22Rv1 (cell line): ENCODE data around the gene PTPRD.

Experiments
- CTCF ChIP-seq: fragments of 450-650 bp; IDR thresholded peaks from 2 replicates; pipeline ENCODE4 v1.5.1; 2017; ENCODE audit warnings: mild to moderate bottlenecking
- ZFX ChIP-seq: fragments of 450-650 bp; IDR thresholded peaks from 2 replicates; pipeline ENCODE4 v1.6.1; 2017; ENCODE audit warnings: antibody characterized with exemption, borderline replicate concordance

GRCh38 chr9:8778356-8778755 lies 1834.4 kb downstream of the PTPRD start:
- TF ChIP-seq CTCF (no peak), ZFX (no peak)
